HG03432 (cell line): ENCODE results near the gene ARID3A.
"Not testable (repeated sequence)": the region's sequence is repeated elsewhere in the genome, so short reads cannot be mapped to it uniquely, and the experiment has no call there.

Experiments used
- ATAC-seq: cut with Tn5 transposase; IDR thresholded peaks from one replicate; pipeline ENCODE4 v1.9.1; 2021; ENCODE audit warnings: mild to moderate bottlenecking, moderate library complexity; ENCODE audit not compliant: unreplicated experiment

Gene ARID3A

DNA sequence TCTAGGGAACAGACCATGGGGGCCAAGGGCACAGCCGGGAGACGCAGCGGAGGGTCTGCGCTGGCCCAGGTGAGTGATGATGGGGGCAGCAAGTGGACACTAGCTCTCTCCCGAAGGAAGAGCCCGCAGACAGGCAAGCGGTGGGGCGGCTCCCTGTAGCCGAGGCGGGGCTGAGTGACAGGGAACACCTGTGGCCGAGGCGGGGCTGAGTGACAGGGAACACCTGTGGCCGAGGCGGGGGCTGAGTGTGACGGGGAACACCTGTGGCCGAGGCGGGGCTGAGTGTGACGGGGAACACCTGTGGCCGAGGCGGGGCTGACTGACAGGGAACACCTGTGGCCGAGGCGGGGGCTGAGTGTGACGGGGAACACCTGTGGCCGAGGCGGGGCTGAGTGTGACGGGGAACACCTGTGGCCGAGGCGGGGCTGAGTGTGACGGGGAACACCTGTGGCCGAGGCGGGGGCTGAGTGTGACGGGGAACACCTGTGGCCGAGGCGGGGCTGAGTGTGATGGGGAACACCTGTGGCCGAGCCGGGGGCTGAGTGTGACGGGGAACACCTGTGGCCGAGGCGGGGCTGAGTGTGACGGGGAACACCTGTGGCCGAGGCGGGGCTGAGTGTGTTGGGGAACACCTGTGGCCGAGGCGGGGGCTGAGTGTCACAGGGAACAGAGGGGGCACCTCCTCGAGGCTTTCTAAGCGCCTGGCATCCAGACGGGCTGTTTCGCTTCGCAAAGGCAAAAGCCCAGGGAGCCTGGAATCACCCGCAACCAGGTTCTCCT lies 34.2 kb upstream of the ARID3A start:
- ATAC-seq = not testable (repeated sequence)

DNA sequence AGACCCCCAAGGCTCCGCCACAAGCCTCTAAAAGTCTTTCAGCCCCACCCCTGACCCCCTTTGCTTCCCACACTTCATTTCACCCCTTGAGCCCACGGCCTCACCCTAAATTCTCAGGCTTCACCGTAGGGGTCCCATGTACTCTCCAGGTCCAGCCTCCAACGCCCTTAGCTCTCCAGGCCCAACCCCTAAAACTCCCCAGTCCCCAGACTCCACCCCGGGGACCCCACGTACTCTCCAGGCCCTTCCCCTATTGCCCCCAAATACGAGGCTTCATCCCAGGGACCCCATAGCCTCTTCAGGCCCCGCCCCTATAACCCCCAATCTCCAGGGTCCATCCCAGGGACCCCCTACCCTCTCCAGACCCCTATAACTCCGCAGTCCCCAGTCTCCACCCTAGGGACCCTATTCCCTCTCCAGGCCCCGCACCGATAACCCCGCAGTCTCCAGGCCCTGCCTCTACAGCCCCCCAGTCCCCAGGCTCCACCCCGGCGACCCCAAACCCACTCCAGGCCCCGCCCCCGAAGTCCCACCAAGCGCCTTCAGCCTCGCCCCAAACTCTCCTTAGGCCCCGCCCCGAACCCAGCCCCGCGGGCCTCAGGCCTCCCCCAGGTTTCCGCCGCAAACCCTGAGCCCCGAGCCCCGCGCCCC lies 33.5 kb upstream of the ARID3A start:
- ATAC-seq = no peak

DNA sequence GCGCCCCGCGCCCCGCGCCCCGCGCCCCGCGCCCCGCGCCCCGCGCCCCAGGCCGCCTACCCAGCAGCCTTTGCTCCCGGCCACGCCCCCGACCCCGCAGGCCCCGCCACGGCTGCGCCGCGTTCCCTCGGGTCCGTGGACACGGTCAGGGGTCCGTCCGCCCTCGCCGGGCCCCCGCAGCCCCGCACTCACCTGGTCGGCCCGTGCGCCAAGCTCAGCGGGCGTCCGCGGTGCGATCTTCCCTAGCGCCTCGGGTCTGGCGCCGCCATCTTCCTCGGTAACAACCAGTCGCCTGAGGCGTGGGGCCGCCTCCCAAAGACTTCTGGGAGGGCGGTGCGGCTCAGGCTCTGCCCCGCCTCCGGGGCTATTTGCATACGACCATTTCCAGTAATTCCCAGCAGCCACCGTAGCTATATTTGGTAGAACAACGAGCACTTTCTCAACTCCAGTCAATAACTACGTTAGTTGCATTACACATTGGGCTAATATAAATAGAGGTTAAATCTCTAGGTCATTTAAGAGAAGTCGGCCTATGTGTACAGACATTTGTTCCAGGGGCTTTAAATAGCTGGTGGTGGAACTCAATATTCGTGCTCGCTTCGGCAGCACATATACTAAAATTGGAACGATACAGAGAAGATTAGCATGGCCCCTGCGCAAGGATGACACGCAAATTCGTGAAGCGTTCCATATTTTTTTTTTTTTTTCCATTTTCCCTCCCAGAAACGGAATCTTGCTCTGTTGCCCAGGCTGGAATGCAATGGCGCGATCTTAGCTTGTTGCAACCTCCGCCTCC lies 32.7 kb upstream of the ARID3A start, which contains the start of the genes MED16 and RNU6-9:
Gene MED16, minus strand, starts transcription at position 294 of the 796 bp plus-strand sequence. CDS start 2,056 bp downstream, outside the sequence.
Gene RNU6-9, plus strand, starts transcription at position 591 of the 796 bp plus-strand sequence.
- ATAC-seq = peak; percentile 81

DNA sequence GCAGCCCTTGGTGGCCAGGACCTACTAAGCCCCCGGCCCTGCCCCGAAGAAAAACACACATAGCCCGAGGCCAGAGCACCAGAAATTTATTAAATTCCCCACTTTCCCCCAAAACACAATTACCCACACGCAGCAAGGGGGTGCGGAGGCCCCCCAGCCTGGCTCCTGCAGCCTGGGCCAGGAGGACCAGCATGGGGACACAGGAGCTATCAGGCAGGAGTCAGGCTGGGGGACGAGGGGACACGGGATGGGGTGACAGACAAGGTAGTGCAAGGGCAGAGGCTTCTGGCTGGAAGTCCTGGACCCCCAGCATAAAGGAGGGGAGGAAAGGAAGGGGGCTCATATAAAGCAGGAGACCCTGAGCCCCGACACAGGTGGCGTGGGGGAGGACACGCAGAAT lies 29.4 kb upstream of the ARID3A start:
- ATAC-seq = no peak

DNA sequence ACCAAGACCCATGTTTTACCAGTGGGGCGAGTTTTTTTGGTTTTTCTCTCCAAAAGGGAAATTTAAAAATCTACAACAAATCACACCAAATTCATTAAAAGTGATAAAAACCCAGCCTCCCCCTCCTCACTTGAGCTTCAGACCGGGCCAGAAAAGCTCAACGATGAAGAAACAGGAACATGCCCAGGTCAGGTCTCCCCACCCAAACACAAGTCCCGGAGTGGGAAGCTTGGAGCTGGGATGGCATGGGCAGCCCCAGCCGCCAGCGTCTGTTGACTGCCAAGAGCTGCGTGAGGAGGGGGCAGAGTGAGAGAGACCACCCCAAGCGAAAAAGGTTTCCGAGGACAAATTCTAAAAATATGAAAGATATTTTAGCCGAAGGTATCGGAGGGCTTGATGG lies 28.8 kb upstream of the ARID3A start:
- no peak for ATAC-seq

DNA sequence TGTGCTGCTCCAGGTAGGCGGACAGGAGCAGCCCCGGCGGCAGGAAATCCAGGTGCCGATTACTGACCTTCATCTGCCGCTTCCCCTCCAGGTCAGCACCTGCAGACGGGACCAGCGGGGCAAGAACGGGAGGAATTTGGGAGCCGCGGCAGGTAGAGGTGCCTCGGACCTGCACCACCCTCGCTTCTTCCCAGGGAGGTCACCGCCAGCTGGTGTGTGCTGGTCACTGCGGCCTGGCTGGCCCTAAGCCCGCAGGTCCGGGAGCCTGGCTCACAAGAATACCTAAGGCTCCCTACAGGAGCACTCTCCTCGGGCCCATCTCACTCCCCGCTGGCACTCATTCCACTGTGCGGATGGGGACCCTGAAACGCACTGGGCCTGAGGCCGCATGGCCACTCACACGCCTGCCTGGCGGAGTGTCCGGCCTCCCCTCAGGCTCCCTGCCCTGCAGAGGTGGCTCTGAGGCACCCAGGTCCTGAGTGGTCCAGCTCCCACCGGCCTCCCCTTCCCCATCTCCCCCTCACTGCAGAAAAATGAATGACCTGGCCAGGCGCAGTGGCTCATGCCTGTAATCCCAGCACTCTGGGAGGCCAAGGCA lies 28.3 kb upstream of the ARID3A start:
- no peak for ATAC-seq

DNA sequence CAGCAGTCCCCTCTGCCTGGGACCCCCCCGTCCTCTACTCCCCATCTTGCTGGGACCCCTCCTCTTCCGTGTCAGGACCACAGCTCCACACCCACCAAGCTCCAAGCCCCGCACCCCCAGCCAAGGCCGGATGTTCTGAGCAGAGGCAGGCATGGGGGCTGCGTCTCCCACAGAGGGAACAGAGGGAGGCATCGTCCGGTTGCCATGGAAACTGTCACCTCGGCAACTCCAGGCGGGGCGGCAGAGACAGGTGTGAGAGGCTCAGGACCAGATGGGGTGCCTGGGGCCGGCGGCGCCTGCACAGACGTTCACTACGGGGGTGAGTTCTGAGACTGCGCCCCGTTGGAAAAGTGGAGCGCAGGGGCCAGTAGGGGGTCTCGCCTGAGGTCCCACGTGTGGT lies 27.2 kb upstream of the ARID3A start:
- ATAC-seq = no peak

DNA sequence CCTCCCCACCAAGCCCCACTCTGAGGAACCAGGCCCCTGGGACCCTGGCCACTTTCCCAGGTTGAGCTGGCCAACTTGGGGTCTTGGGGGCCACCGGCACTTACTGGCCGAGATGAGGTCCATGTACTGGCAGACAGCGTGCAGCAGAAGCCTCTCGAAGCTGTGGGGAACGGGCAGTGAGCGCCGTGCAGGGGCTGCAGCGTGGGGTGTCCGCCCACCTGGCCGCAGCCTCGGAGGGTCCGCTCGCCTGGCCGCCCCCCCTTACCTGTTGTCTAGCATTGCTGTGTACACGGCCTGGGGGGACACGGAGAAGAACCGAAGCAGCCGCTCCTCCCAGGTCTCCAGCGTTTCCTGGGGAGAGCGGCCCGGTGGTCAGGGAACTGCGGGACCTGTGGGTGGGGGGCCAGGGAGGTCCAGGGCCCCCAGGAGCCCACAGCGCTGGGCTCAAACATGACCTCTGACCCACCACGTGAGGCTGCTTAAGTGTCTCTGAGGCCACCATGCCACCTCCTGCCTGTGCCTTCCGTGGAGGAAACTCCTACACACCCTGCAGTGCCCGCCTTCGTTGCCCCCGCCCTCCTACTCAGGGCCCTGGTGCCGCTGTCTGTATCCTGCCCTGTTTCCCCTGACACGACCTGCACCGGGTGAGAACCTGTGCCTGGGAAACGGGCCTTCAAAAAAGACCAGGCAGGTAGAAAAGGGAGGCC lies 26.3 kb upstream of the ARID3A start:
- no peak for ATAC-seq

DNA sequence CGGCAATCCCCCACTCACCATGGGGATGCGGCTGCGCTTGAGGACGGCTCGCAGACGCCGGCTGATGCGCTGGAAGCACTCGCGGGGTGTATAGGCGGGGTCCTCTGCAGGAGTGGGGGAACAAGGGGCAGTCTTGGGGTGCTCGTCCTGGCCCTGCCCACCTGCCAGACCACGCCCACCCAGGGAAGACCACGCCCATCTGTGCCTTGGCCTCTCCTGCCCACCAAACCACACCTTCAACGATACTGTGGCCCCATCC lies 25.9 kb upstream of the ARID3A start:
- ATAC-seq = no peak

DNA sequence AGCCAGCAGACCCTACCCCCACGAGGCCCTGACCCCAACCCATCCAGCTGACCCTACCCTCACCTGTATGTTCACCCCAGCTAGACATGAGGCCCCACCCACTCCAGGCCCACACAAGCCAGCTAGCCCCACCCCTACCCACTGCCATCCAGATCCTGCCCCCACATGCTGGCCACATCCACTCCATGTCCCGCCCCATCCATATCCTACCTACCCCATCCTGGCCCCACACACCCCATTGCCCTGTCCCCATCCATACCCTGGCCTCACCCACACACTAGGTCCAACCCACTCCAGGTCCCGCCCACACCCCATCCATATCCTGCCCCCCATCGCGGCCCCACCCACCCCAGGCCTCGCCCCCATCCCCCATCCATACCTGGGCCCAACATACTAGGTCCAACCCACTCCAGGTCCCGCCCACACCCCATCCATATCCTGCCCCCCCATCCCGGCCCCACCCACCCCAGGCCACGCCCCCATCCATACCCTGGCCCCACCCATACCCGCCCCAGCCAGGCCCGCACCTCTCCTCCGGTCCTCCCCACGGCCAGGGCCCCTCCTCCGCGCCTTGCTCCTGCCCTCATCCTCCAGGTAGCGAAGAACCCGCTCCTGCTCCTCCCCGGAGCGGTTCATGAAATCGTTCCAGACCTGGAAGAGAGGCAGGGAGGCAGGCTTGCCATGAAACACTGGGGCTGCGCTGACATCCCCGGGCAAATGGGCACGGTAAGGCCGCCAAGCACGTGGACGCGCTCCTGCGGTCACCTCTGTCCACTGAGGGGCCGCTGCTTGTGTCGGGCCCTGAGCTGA lies 25.3 kb upstream of the ARID3A start:
- no peak for ATAC-seq

DNA sequence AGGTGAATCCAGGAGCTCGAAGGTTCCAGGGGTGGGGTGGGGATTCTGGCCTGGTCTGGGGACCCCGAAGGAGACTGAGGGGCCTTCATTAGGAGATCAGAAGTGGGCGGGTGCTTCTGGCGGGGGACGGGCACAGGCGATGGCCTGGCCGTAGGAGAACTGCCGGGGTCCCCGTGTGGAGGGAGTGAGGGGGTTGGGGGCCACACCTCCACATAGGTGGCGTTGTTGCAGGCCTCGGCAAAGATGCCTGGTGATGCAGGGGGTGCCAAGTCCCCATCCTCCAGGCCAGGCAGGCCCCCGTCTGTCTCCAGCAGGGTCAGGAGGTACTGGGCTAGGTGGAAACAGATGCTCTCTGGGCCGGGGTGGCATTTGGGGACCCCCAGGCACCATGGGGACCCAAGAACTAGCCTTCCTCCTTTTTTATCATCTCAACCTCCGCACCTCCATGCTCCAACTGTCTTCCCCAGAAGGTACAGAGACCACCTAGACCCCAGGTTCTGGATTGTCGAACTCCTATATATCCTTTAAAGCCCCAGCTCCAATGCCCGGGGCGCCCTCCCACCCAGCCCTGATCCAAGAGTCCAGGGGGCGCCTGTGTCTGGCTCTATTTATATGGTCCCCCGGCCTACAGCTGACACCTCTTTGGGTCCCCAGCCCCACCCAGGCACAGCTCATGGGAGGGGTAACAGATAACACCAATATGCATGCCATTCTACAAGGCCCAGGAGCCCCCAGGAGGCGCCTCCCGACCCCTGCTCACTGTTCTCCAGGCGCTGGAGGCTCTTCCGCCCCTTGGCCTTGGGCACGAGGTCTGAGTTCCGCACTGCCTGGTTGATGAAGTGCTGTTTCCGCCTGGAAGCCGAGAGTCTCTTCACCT lies 24.4 kb upstream of the ARID3A start:
- ATAC-seq = no peak

DNA sequence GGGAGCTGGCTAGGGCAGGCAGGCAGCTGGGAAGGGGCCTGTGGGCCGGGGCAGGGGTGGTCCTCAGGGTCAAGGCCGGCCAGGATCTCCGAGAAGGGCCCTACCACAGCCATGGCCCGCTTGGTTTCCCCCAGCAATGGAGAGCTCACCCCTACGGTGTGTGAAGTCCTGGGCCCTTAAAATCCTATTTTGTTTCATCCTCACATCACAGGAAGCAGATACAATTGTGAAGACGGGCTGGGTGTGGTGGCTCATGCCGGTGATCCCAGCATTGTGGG lies 23.8 kb upstream of the ARID3A start:
- ATAC-seq = no peak

DNA sequence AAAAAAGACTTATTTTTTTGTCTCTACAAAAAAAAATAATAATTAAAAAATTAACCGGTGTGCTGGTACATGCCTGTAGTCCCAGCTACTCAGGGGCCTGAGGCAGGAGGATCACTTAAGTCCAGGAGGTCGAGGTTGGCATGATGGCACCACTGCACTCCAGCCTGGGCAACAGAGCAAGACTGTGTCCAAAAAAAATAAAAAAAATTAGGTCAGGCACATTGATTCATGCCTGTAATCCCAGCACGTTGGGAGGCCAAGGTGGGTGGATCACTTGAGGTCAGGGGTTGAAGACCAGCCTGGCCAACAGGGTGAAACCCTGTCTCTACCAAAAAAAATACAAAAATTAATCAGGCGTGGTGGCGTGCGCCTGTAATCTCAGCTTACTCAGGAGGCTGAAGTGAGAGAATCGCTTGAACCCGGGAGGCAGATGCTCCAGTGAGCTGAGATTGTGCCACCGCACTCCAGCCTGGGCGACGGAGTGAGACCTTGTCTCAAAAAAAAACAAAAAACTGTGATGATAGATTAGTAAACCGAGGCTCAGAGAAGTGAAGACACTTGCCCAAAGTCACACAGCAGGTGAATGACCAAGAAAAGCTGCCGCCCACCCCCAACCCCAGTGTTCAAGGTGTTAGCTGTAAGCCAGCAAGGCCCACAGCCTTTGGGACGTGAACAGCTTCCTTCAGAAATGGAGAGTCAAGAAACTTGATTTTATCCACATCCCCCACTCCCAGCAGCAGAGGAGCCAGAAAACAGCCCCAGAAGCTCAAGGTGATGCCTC lies 23.2 kb upstream of the ARID3A start:
- ATAC-seq = no peak

DNA sequence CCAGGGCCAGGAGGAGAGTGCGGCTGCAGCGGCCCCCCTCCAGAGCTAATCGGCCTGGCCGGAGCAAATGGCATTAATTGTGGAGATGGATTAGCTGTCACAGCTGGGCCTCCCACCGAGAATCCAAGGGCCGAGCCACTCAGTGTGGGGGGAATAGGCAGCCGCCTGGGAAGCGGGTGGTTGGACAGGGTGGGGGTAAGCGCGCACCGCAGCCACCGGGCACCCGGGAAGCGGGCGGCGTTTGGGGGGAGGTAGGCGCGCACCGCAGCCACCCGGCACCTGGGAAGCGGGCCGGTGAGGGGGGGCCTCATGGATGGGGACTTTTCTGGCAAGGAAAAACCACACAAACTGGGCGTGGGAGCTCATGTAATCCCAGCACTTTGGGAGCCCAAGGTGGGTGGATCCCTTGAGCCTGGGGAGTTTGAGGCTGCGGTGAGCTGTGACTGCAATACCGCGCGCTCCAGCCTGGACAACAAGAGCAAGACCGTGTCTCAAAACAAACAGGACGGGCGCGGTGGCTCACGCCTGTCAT lies 22.5 kb upstream of the ARID3A start:
- no peak for ATAC-seq

DNA sequence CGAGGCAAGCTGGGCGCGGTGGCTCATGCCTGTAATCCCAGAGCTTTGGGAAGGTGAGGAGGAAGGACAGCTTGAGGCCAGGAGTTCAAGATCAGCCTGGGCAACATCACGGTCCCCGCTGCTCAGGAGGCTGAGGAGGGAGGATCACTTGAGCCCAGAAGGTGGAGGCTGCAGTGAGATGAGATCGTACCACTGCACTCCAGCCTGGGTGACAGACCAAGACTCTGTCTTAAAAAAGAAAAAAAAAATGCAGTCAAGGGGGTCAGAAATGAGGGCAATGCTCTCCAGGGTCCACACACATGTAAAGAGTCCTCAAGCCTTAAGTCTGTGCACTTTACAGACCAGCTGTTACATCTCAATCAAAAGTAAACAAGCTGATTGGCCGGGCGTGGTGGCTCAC lies 21.3 kb upstream of the ARID3A start:
- no peak for ATAC-seq

DNA sequence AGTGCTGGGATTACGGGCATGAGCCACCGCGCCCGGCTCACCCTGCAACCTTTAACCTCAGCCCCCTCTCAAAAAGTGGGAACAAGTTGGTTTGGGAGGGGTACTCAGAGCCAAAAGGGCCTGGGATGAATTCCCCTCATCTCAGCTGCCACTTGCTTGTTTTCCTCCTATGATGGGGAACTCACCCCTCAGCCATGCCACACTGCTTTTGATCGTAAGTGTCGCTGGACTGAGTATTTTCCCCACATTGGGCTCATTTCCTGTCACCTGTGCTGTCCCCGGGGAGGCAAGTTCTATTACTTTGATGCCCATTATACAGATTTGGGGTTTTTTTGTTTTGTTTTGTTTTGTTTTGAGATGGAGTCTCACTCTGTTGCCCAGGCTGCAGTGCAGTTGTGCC lies 19.4 kb upstream of the ARID3A start:
- ATAC-seq = no peak

DNA sequence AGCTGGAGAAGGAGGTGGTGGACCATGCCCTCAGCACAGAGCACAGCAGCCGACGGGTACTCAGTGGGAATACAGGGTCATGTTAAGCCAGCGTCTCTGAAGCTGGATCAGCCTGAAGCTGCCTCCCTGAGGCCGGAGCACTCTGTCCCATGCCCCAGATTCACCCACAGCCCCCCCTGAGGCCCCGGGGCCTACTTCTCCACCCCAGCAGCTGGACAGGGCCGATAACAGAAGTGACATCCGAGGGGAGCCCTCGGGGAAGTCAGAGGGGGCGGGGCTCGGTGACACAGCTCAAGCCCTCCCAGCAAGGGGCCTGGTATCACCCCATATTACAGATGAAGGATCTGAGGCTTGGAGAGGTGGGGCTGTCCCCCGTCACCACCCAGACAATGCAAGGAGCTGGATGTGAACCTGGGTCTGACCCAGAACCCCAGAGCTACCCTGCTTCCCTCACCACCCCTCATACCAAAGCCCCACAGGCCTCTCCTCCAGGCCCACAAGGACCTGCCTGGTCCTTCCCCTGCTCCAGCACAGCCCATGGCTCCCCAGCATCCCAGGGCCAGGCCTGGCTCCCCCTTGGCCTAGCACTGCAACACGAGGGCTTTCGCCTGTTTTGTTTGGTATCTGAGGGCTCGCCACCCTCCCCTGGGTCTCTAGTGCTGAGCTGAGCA lies 18.5 kb upstream of the ARID3A start:
- no peak for ATAC-seq
